ENCODE results near the gene TBC1D7. TPM values are rescaled to one million over a fixed set of nuclear protein-coding genes. Genes with fewer than 3 reads are reported as not detected.

Gene TBC1D7
- total and polyA plus RNA-seq, 8 donors, result 18.3 to 38.8 (median 33.6) TPM

- H3K27me3 ChIP-seq, result no peaks in the 10 kb centered on the region
- no peaks in the 10 kb centered on the region for H3K9me3 ChIP-seq
- no peak overlapping the region for H3K4me3 ChIP-seq
- intact Hi-C loops (cut with DNase I), result no loop called here
- TF ChIP-seq CTCF (IDR thresholded peaks at IDR 0.05), result no peak
- no peaks in the 10 kb centered on the region for H3K36me3 ChIP-seq
- DNase-seq (no peak), ATAC-seq (no peak)
- peaks cover 0 to 40% of the 10 kb centered on the region in 2 donors for H3K4me1 ChIP-seq
- peak overlapping the region in 1 of 2 donors; percentile 81 for H3K27ac ChIP-seq
These were observed 67.5 kb downstream of the TBC1D7 start for GRCh38 chr6:13260831-13261230.

GRCh38 chr6:13260101-13260598 lies 68.2 kb downstream of the TBC1D7 start:
- no peak for ATAC-seq
- intact Hi-C loops (cut with DNase I), result no loop called here
- TF ChIP-seq CTCF (IDR thresholded peaks at IDR 0.05), result no peak

GRCh38 chr6:13259393-13259792 lies 68.9 kb downstream of the TBC1D7 start:
- H3K9me3 ChIP-seq, result no peaks in the 10 kb centered on the region
- no peak overlapping the region for H3K27ac ChIP-seq
- TF ChIP-seq CTCF (IDR thresholded peaks at IDR 0.05), result no peak
- peaks cover 0 to 52% of the 10 kb centered on the region in 2 donors for H3K4me1 ChIP-seq
- DNase-seq (no peak), ATAC-seq (no peak)
- no peaks in the 10 kb centered on the region for H3K36me3 ChIP-seq
- intact Hi-C loops (cut with DNase I), result no loop called here
- H3K4me3 ChIP-seq, result no peak overlapping the region
- H3K27me3 ChIP-seq, result no peaks in the 10 kb centered on the region

More at GRCh38 chr6:13260101-13260598, 68.2 kb downstream of the TBC1D7 start:
- no peaks in the 10 kb centered on the region for H3K27me3 ChIP-seq
- no peak overlapping the region for H3K27ac ChIP-seq
- H3K36me3 ChIP-seq, result no peaks in the 10 kb centered on the region
- no peak overlapping the region for H3K4me3 ChIP-seq
- peaks cover 0 to 47% of the 10 kb centered on the region in 2 donors for H3K4me1 ChIP-seq
- H3K9me3 ChIP-seq, result no peaks in the 10 kb centered on the region
- no peak for DNase-seq

GRCh38 chr6:13256266-13257001 lies 71.9 kb downstream of the TBC1D7 start:
- ATAC-seq, result peak; percentile 32
- Histone ChIP-seq H3K27me3 (no peaks in the 10 kb centered on the region), H3K27ac (peak overlapping the region in 1 of 2 donors; percentile 74), H3K36me3 (no peaks in the 10 kb centered on the region), H3K4me1 (peaks cover 0 to 52% of the 10 kb centered on the region in 2 donors), H3K9me3 (no peaks in the 10 kb centered on the region), H3K4me3 (no peak overlapping the region)
- no peak for TF ChIP-seq CTCF (IDR thresholded peaks at IDR 0.05)
- intact Hi-C loops (cut with DNase I), result no loop called here
- DNase-seq, result no peak

Other genes starting within 250 kb of the TBC1D7 start
- gene GFOD1, start 159.1 kb upstream of the TBC1D7 start, total RNA-seq, result 10 to 100 TPM in 1 of 2 donors, 1 to 10 TPM in 1; 8.7 to 19.6 TPM
- gene GFOD1, start 159.1 kb upstream of the TBC1D7 start, polyA plus RNA-seq (ENCODE audit: insufficient read length in 6 of 6), result 1 to 10 TPM; 5.7 to 8.5 (median 7.9) TPM
- 1 to 10 TPM; 9.0 to 9.2 TPM for gene SIRT5, start 246.1 kb upstream of the TBC1D7 start, total RNA-seq
- gene SIRT5, start 246.1 kb upstream of the TBC1D7 start, polyA plus RNA-seq (ENCODE audit: insufficient read length in 6 of 6), result 10 to 100 TPM; 15.2 to 18.2 (median 16.7) TPM

All from left lung (tissue), 10 donors.